Measurements from ENCODE around the gene GNB5.

GNB5 gene

GRCh38 chr15:52136442-52136980, 54.7 kb downstream of the GNB5 start:
- in situ Hi-C loops (cut with MboI; ENCODE audit: low sequenced_read_pairs) = no loop called here
- H3K27me3 ChIP-seq (ENCODE audit: low read depth) = no peaks in the 10 kb centered on the region
- DNase-seq (ENCODE audit: low spot score in 2 of 2) = no peak
- H3K4me1 ChIP-seq = no peaks in the 10 kb centered on the region
- H3K9me3 ChIP-seq = no peaks in the 10 kb centered on the region
- no peak overlapping the region for H3K4me3 ChIP-seq
- peaks cover 2% of the 10 kb centered on the region; the same call in 1 of the 2 replicates for H3K36me3 ChIP-seq (replicated peaks)

GRCh38 chr15:52134502-52135144, 56.6 kb downstream of the GNB5 start:
- DNase-seq (ENCODE audit: low spot score in 2 of 2) = no peak
- in situ Hi-C loops (cut with MboI; ENCODE audit: low sequenced_read_pairs) = no loop called here
- Histone ChIP-seq H3K36me3 (replicated peaks) (no peaks in the 10 kb centered on the region; the same call in 1 of the 2 replicates), H3K4me3 (no peak overlapping the region), H3K27me3 (ENCODE audit: low read depth) (no peaks in the 10 kb centered on the region), H3K4me1 (no peaks in the 10 kb centered on the region), H3K9me3 (no peaks in the 10 kb centered on the region)

DNA sequence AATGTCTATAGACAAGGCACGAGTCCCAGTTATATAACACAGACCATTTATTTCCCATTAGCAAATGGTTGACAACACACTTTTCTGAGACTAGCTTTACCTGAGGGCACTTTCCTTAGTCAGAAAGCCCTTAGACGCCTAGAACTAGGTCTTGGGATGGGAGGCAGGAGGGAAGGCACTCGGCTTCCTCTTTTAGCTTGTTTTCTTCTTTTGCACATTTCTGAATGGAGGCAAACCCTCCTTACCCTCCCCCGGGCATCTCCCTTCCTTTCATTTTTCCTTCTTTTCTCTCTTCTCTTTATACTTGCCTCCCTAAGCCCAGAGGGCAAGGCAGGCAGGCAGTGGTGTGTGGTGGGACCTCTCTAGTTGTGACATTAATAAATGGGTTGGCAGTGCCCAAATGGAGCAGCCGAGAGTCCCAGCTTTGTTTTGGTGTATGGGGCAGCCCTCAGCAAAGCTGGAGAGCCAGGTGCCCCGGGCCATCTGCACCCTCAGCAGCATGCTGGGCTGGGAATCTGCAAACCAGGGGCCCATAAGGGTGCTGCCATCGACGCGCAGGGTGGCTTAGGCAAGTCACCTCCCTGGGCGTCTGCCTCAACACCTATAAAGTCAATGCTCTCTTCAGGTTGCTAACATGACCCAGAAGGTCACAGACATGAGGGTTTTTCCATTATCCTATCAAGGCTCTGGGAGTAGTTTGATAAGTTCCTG, 57.5 kb downstream of the GNB5 start:
- no peaks in the 10 kb centered on the region; the same call in 1 of the 2 replicates for H3K36me3 ChIP-seq (replicated peaks)
- H3K9me3 ChIP-seq = no peaks in the 10 kb centered on the region
- DNase-seq (ENCODE audit: low spot score in 2 of 2) = no peak
- no peaks in the 10 kb centered on the region for H3K27me3 ChIP-seq (ENCODE audit: low read depth)
- H3K4me3 ChIP-seq = no peak overlapping the region
- in situ Hi-C loops (cut with MboI; ENCODE audit: low sequenced_read_pairs) = no loop called here
- no peaks in the 10 kb centered on the region for H3K4me1 ChIP-seq

DNA sequence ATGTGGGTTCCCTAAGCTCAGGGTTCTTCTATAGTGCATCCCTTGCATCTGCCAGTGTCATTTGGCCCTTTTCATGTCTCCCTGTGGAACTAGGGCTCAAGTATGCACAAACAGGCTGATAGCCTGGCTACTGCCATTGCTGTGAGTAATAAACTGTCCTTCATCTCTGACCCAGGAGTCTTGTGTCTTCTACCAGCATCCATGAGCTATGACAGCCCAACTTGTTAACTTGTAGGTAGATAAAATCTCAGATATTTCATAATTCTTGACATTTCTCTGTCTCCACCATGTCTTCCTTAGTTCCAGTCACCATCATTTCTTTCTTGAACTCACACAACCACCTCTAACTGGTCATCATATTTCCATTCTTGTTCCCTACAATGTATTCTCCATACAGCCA, 59.1 kb downstream of the GNB5 start:
- Histone ChIP-seq H3K27me3 (ENCODE audit: low read depth) (no peaks in the 10 kb centered on the region), H3K9me3 (no peaks in the 10 kb centered on the region), H3K4me1 (no peaks in the 10 kb centered on the region), H3K4me3 (no peak overlapping the region), H3K36me3 (replicated peaks) (no peaks in the 10 kb centered on the region; the same call in 1 of the 2 replicates)
- DNase-seq (ENCODE audit: low spot score in 2 of 2) = no peak
- in situ Hi-C loops (cut with MboI; ENCODE audit: low sequenced_read_pairs) = no loop called here

DNA sequence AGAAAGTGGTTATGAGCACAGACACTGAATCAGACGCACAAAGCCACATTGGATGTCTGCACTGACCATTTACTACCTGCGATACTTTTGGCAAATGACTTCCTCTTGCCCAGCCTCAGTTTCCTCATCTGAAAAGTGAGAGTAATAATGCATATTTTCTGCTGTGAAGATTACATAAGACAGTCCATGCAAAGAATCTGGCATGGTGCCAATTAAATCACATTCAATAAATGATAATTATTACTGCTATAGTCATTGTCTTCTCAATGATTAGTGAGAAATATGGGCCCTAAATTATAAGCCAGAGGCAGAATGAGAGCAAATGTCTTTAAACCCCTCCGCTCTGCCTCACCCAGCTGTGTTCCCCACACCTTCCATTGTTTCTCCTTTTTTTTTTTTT, 62.6 kb downstream of the GNB5 start:
- no peak for DNase-seq (ENCODE audit: low spot score in 2 of 2)
- Histone ChIP-seq H3K9me3 (no peaks in the 10 kb centered on the region), H3K27me3 (ENCODE audit: low read depth) (no peaks in the 10 kb centered on the region), H3K36me3 (replicated peaks) (no peaks in the 10 kb centered on the region), H3K4me1 (no peaks in the 10 kb centered on the region), H3K4me3 (no peak overlapping the region)
- in situ Hi-C loops (cut with MboI; ENCODE audit: low sequenced_read_pairs) = no loop called here

- no peaks in the 10 kb centered on the region for H3K4me1 ChIP-seq
- H3K36me3 ChIP-seq (replicated peaks) = no peaks in the 10 kb centered on the region
- H3K9me3 ChIP-seq = no peaks in the 10 kb centered on the region
- no peak for DNase-seq (ENCODE audit: low spot score in 2 of 2)
- no peaks in the 10 kb centered on the region for H3K27me3 ChIP-seq (ENCODE audit: low read depth)
- in situ Hi-C loops (cut with MboI; ENCODE audit: low sequenced_read_pairs) = no loop called here
- H3K4me3 ChIP-seq = no peak overlapping the region
Observed at GRCh38 chr15:52124270-52124880, 66.8 kb downstream of the GNB5 start.

- H3K4me3 ChIP-seq = no peak overlapping the region
- in situ Hi-C loops (cut with MboI; ENCODE audit: low sequenced_read_pairs) = no loop called here
- H3K9me3 ChIP-seq = no peaks in the 10 kb centered on the region
- DNase-seq (ENCODE audit: low spot score in 2 of 2) = no peak
- no peaks in the 10 kb centered on the region for H3K27me3 ChIP-seq (ENCODE audit: low read depth)
- no peaks in the 10 kb centered on the region for H3K4me1 ChIP-seq
- no peaks in the 10 kb centered on the region for H3K36me3 ChIP-seq (replicated peaks)
Observed at GRCh38 chr15:52121896-52122295, 69.3 kb downstream of the GNB5 start.

- no peak overlapping the region for H3K4me3 ChIP-seq
- in situ Hi-C loops (cut with MboI; ENCODE audit: low sequenced_read_pairs) = no loop called here
- H3K4me1 ChIP-seq = peaks cover 7% of the 10 kb centered on the region
- no peaks in the 10 kb centered on the region for H3K9me3 ChIP-seq
- no peaks in the 10 kb centered on the region for H3K27me3 ChIP-seq (ENCODE audit: low read depth)
- H3K36me3 ChIP-seq (replicated peaks) = no peaks in the 10 kb centered on the region; the same call in 1 of the 2 replicates
- no peak for DNase-seq (ENCODE audit: low spot score in 2 of 2)
Observed at GRCh38 chr15:52121006-52121405, 70.2 kb downstream of the GNB5 start.

DNA sequence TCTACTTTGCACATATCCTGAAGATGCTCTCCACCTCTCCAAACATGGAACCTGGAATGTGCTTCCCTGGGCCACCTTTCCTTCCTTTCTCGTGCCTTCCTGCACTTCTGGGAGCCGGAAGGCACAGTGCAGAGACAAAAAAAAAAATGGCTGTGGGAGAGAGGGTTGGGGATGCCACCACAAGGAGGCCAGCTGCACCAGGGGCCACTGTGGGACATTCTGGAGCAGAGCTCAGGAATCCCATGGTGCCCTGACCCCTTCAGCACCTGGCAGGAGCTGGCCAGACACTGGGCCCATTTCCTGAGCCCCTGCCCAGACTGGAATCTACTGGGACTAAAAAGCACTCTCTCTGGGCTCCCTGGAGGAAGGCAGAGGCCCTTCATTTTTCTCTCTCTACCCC, 70.7 kb downstream of the GNB5 start:
- Histone ChIP-seq H3K9me3 (no peaks in the 10 kb centered on the region), H3K4me1 (peaks cover 8% of the 10 kb centered on the region), H3K36me3 (replicated peaks) (no peaks in the 10 kb centered on the region; the same call in 1 of the 2 replicates), H3K27me3 (ENCODE audit: low read depth) (no peaks in the 10 kb centered on the region), H3K4me3 (no peak overlapping the region)
- in situ Hi-C loops (cut with MboI; ENCODE audit: low sequenced_read_pairs) = no loop called here
- no peak for DNase-seq (ENCODE audit: low spot score in 2 of 2)

- H3K27me3 ChIP-seq (ENCODE audit: low read depth) = no peaks in the 10 kb centered on the region
- H3K9me3 ChIP-seq = no peaks in the 10 kb centered on the region
- peaks cover 8% of the 10 kb centered on the region for H3K4me1 ChIP-seq
- no peak overlapping the region for H3K4me3 ChIP-seq
- DNase-seq (ENCODE audit: low spot score in 2 of 2) = no peak
- in situ Hi-C loops (cut with MboI; ENCODE audit: low sequenced_read_pairs) = no loop called here
- H3K36me3 ChIP-seq (replicated peaks) = no peaks in the 10 kb centered on the region; the same call in 1 of the 2 replicates
Observed at GRCh38 chr15:52118969-52119749, 72.0 kb downstream of the GNB5 start.

DNA sequence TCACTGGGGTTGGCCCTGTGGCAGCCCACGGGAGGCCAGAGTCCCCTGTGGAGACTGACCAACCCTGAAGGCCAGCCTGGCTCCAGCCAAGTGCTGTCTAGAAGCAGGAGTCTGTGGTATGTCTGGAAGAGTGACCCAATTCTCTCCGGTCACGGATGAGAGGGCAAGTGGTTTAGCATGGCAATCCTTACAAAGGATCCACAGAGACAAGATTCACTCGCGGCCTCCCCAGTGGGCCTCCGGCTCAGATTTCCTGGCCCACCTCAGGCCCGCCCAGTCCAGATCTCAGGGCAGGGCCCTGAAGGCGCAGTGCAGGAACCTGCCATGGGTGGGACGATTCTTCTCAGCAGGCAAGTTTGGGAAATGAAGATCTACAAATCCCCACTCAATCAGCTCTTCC, 73.6 kb downstream of the GNB5 start:
- no peaks in the 10 kb centered on the region for H3K27me3 ChIP-seq (ENCODE audit: low read depth)
- DNase-seq (ENCODE audit: low spot score in 2 of 2) = no peak
- in situ Hi-C loops (cut with MboI; ENCODE audit: low sequenced_read_pairs) = no loop called here
- H3K9me3 ChIP-seq = no peaks in the 10 kb centered on the region
- H3K4me1 ChIP-seq = peaks cover 8% of the 10 kb centered on the region
- H3K36me3 ChIP-seq (replicated peaks) = no peaks in the 10 kb centered on the region; the same call in 1 of the 2 replicates
- H3K4me3 ChIP-seq = no peak overlapping the region

- in situ Hi-C loops (cut with MboI; ENCODE audit: low sequenced_read_pairs) = no loop called here
- H3K9me3 ChIP-seq = no peaks in the 10 kb centered on the region
- no peak for DNase-seq (ENCODE audit: low spot score in 2 of 2)
- no peaks in the 10 kb centered on the region; the same call in 1 of the 2 replicates for H3K36me3 ChIP-seq (replicated peaks)
- no peak overlapping the region for H3K4me3 ChIP-seq
- peaks cover 8% of the 10 kb centered on the region for H3K4me1 ChIP-seq
- H3K27me3 ChIP-seq (ENCODE audit: low read depth) = no peaks in the 10 kb centered on the region
Observed at GRCh38 chr15:52115598-52116427, 75.4 kb downstream of the GNB5 start.

Data from HAP-1 (cell line).